Peyer's patch (tissue), 4 donors: ENCODE measurements around the gene RAB24. TPM values are rescaled to one million over a fixed set of nuclear protein-coding genes. Genes with fewer than 3 reads are reported as not detected.

Source experiments
- DNase-seq, 3 donors: peaks; one replicate each; pipeline ENCODE4 v3.0.0-alpha.2; 2017 to 2019
- H3K27ac ChIP-seq, 4 donors: fragments of 200-600 bp; sonication (generic); one replicate each; pipeline ENCODE4 v1.5.1; 2016 to 2019
- H3K27me3 ChIP-seq, 2 donors: fragments of 200-600 bp; sonication (generic); one replicate each; pipeline ENCODE4 v1.5.1; 2019
- H3K36me3 ChIP-seq, 3 donors: fragments of 200-600 bp; sonication (generic); one replicate each; pipeline ENCODE4 v1.5.1; 2016 to 2019
- H3K4me1 ChIP-seq, 4 donors: fragments of 200-600 bp; sonication (generic); one replicate each; pipeline ENCODE4 v1.5.1; 2016 to 2019
- H3K4me3 ChIP-seq, 4 donors: fragments of 200-600 bp; sonication (generic); 1 replicate in 3 of 4; 2 replicates in 1 of 4; pipeline ENCODE4 v1.5.1; 2016 to 2019; ENCODE audit warnings: mild to moderate bottlenecking in 1 of 4
- H3K9me3 ChIP-seq, 4 donors: fragments of 200-600 bp; sonication (generic); one replicate each; pipeline ENCODE4 v1.5.1; 2016 to 2019; ENCODE audit warnings: mild to moderate bottlenecking in 1 of 4
- CTCF ChIP-seq, 6 experiments: fragments of 450-650 bp in 4 of 6; fragments of 200-600 bp in 2 of 6; sonication (generic) in 1 of 6; IDR thresholded peaks; one replicate each; pipeline ENCODE4 v1.5.1; 2017 to 2019; ENCODE audit warnings: antibody characterized with exemption in 6 of 6, mild to moderate bottlenecking in 3 of 6, moderate library complexity in 1 of 6
- POLR2A ChIP-seq, 2 donors: fragments of 450-650 bp; IDR thresholded peaks; one replicate each; pipeline ENCODE4 v1.5.1; 2017; ENCODE audit warnings: antibody characterized with exemption in 2 of 2, mild to moderate bottlenecking in 2 of 2, moderate library complexity in 2 of 2
- total RNA-seq, 4 donors: library from RNA; depleted of rRNA; stranded (reverse); fragments of >200 nt; gene quantifications; one replicate each; pipeline ENCODE4 v1.1.0, GENCODE V29; 2016

RAB24 gene
- total RNA-seq, 4 donors from 2014 or later: 37.0 to 58.6 (median 46.3) TPM

- H3K36me3 ChIP-seq: peaks cover 0 to 76% (median 0%) of the 10 kb centered on the region in 3 donors
- no peak overlapping the region for H3K27ac ChIP-seq
Observed at GRCh38 chr5:177339107-177339638, 35.7 kb upstream of the RAB24 start.

GRCh38 chr5:177338251-177339106, 35.0 kb upstream of the RAB24 start:
- Histone ChIP-seq H3K4me1 (no peaks in the 10 kb centered on the region), H3K4me3 (no peak overlapping the region), H3K27ac (no peak overlapping the region), H3K27me3 (no peaks in the 10 kb centered on the region), H3K9me3 (no peaks in the 10 kb centered on the region), H3K36me3 (peaks cover 0 to 80% (median 0%) of the 10 kb centered on the region in 3 donors)
- DNase-seq: peak in 1 of 3 donors; percentile 43
- TF ChIP-seq CTCF (IDR thresholded peaks at IDR 0.05) (no peak), POLR2A (IDR thresholded peaks at IDR 0.05) (no peak)

More at GRCh38 chr5:177339107-177339638, 35.7 kb upstream of the RAB24 start:
- peak in 1 of 3 donors; percentile 27 for DNase-seq
- Histone ChIP-seq H3K9me3 (no peaks in the 10 kb centered on the region), H3K4me3 (no peak overlapping the region), H3K4me1 (no peaks in the 10 kb centered on the region), H3K27me3 (no peaks in the 10 kb centered on the region)
- TF ChIP-seq CTCF (IDR thresholded peaks at IDR 0.05) (no peak), POLR2A (IDR thresholded peaks at IDR 0.05) (no peak)

- peaks cover 0 to 85% (median 0%) of the 10 kb centered on the region in 3 donors for H3K36me3 ChIP-seq
- no peak overlapping the region for H3K27ac ChIP-seq
- H3K9me3 ChIP-seq: no peaks in the 10 kb centered on the region
- H3K27me3 ChIP-seq: no peaks in the 10 kb centered on the region
- no peak overlapping the region for H3K4me3 ChIP-seq
- no peaks in the 10 kb centered on the region for H3K4me1 ChIP-seq
- DNase-seq: peak in 1 of 3 donors; percentile 33
- TF ChIP-seq CTCF (IDR thresholded peaks at IDR 0.05): no peak
- no peak for TF ChIP-seq POLR2A (IDR thresholded peaks at IDR 0.05)
Observed at GRCh38 chr5:177336603-177337494, 33.3 kb upstream of the RAB24 start.

- DNase-seq: peak in 1 of 3 donors; percentile 56
- Histone ChIP-seq H3K4me1 (no peaks in the 10 kb centered on the region), H3K27me3 (no peaks in the 10 kb centered on the region), H3K36me3 (peaks cover 0 to 85% (median 0%) of the 10 kb centered on the region in 3 donors), H3K9me3 (no peaks in the 10 kb centered on the region), H3K4me3 (no peak overlapping the region), H3K27ac (no peak overlapping the region)
- no peak for TF ChIP-seq POLR2A (IDR thresholded peaks at IDR 0.05)
- peak in 4 of 6 experiments; percentile 11 to 43 (median 38) for TF ChIP-seq CTCF (IDR thresholded peaks at IDR 0.05)
Observed at GRCh38 chr5:177336112-177336511, 32.6 kb upstream of the RAB24 start.

GRCh38 chr5:177335701-177336065, 32.2 kb upstream of the RAB24 start:
- peak in 1 of 3 donors; percentile 1 for DNase-seq
- Histone ChIP-seq H3K9me3 (no peaks in the 10 kb centered on the region), H3K36me3 (peaks cover 0 to 88% (median 0%) of the 10 kb centered on the region in 3 donors), H3K27me3 (no peaks in the 10 kb centered on the region), H3K4me3 (no peak overlapping the region), H3K27ac (no peak overlapping the region), H3K4me1 (no peaks in the 10 kb centered on the region)
- no peak for TF ChIP-seq POLR2A (IDR thresholded peaks at IDR 0.05)
- TF ChIP-seq CTCF (IDR thresholded peaks at IDR 0.05): no peak
